Osteoblast (primary cell): ENCODE data around the gene IQSEC2. TPM values are rescaled to one million over a fixed set of nuclear protein-coding genes. Genes with fewer than 3 reads are reported as not detected.
A peak's percentile ranks its signal among the peaks of the same experiment; 100 is the strongest.

ENCODE experiments used
- DNase-seq: peaks from one replicate; pipeline ENCODE4 v3.0.0; 2011; ENCODE audit warnings: low spot score, mixed read lengths; ENCODE audit not compliant: insufficient read length; ENCODE audit errors: missing footprints
- H2AFZ ChIP-seq: 2 replicates; pipeline ENCODE4 v1.6.0; 2011; ENCODE audit warnings: mild to moderate bottlenecking, low read length
- H3K27ac ChIP-seq: 2 replicates; pipeline ENCODE4 v1.5.1; 2011; ENCODE audit warnings: mild to moderate bottlenecking, low read depth, low read length, moderate library complexity
- H3K27me3 ChIP-seq: 2 replicates; pipeline ENCODE4 v1.6.0; 2012; ENCODE audit warnings: mild to moderate bottlenecking, control low read depth, inconsistent platforms, low read length, moderate library complexity; ENCODE audit not compliant: insufficient read depth
- H3K36me3 ChIP-seq: 2 replicates; pipeline ENCODE4 v1.5.1; 2011; ENCODE audit warnings: mild to moderate bottlenecking, low read length, control low read depth, moderate library complexity; ENCODE audit not compliant: insufficient read depth
- H3K4me1 ChIP-seq: 2 replicates; pipeline ENCODE4 v1.5.1; 2011; ENCODE audit warnings: mild to moderate bottlenecking, low read length, control low read depth, moderate library complexity; ENCODE audit not compliant: insufficient read depth
- H3K4me2 ChIP-seq: 2 replicates; pipeline ENCODE4 v1.6.0; 2011; ENCODE audit warnings: mild to moderate bottlenecking, low read length; ENCODE audit not compliant: insufficient read depth
- H3K4me3 ChIP-seq: fragments of 200-600 bp; sonication (generic); 3 replicates; pipeline ENCODE4 v1.5.1; 2012; ENCODE audit warnings: mild to moderate bottlenecking, low read length, inconsistent platforms; ENCODE audit not compliant: insufficient read depth
- H3K79me2 ChIP-seq: 2 replicates; pipeline ENCODE4 v1.6.0; 2012; ENCODE audit warnings: mild to moderate bottlenecking, low read length, control low read depth, inconsistent platforms; ENCODE audit not compliant: insufficient read depth
- H3K9me3 ChIP-seq: 2 replicates; pipeline ENCODE4 v1.5.1; 2011; ENCODE audit warnings: low read depth, low read length, control low read depth
- H4K20me1 ChIP-seq: 2 replicates; pipeline ENCODE4 v1.6.0; 2012; ENCODE audit warnings: mild to moderate bottlenecking, low read length, control low read depth; ENCODE audit not compliant: insufficient read depth
- CTCF ChIP-seq: IDR thresholded peaks from 2 replicates; pipeline ENCODE4 v1.5.1; 2011; ENCODE audit warnings: mild to moderate bottlenecking, low read depth, low read length, moderate library complexity; ENCODE audit errors: extremely low read depth
- total RNA-seq: library from RNA; depleted of rRNA; stranded (reverse); fragments of >200 nt; gene quantifications from 2 replicates; pipeline ENCODE4 v1.2.3, GENCODE V29; 2012

The IQSEC2 gene
- total RNA-seq, 1 donor = 10.1 TPM

- Histone ChIP-seq H3K79me2 (no peaks in the 10 kb centered on the region), H3K4me2 (no peak overlapping the region), H3K4me1 (peaks cover 16% of the 10 kb centered on the region), H3K27ac (no peak overlapping the region), H3K27me3 (peaks cover 11% of the 10 kb centered on the region), H3K36me3 (no peaks in the 10 kb centered on the region), H4K20me1 (peaks cover 4% of the 10 kb centered on the region), H3K9me3 (no peaks in the 10 kb centered on the region), H3K4me3 (no peak overlapping the region), H2AFZ (no peak overlapping the region)
- no peak for DNase-seq
- TF ChIP-seq CTCF = no peak
Measured at GRCh38 chrX:53290441-53291041, 9.2 kb upstream of the IQSEC2 start.

GRCh38 chrX:53288189-53288588 lies 6.8 kb upstream of the IQSEC2 start:
- Histone ChIP-seq H3K9me3 (no peaks in the 10 kb centered on the region), H2AFZ (peak overlapping the region; percentile 20), H3K79me2 (no peaks in the 10 kb centered on the region), H3K36me3 (no peaks in the 10 kb centered on the region), H3K4me1 (peaks cover 16% of the 10 kb centered on the region), H3K27me3 (peaks cover 11% of the 10 kb centered on the region), H4K20me1 (peaks cover under 1% of the 10 kb centered on the region), H3K4me2 (peak overlapping the region; percentile 69), H3K4me3 (no peak overlapping the region), H3K27ac (peak overlapping the region; percentile 31)
- TF ChIP-seq CTCF = no peak
- DNase-seq = no peak

GRCh38 chrX:53287493-53288138 lies 6.2 kb upstream of the IQSEC2 start:
- Histone ChIP-seq H3K4me1 (peaks cover 16% of the 10 kb centered on the region), H3K79me2 (no peaks in the 10 kb centered on the region), H4K20me1 (no peaks in the 10 kb centered on the region), H3K4me2 (peak overlapping the region; percentile 69), H3K4me3 (peak overlapping the region; percentile 45), H3K9me3 (no peaks in the 10 kb centered on the region), H3K36me3 (no peaks in the 10 kb centered on the region), H3K27ac (peak overlapping the region; percentile 31), H2AFZ (peak overlapping the region; percentile 20), H3K27me3 (peaks cover 11% of the 10 kb centered on the region)
- TF ChIP-seq CTCF = no peak
- peak; percentile 90 for DNase-seq

GRCh38 chrX:53286171-53286570 lies 4.8 kb upstream of the IQSEC2 start:
- Histone ChIP-seq H3K36me3 (no peaks in the 10 kb centered on the region), H4K20me1 (peaks cover 4% of the 10 kb centered on the region), H3K4me1 (peaks cover 26% of the 10 kb centered on the region), H2AFZ (no peak overlapping the region), H3K79me2 (no peaks in the 10 kb centered on the region), H3K27ac (no peak overlapping the region), H3K9me3 (no peaks in the 10 kb centered on the region), H3K4me3 (no peak overlapping the region), H3K4me2 (no peak overlapping the region), H3K27me3 (peaks cover 11% of the 10 kb centered on the region)
- DNase-seq = no peak
- no peak for TF ChIP-seq CTCF
